ENCODE data around the gene CPNE5. TPM values are rescaled to one million over a fixed set of nuclear protein-coding genes. Genes with fewer than 3 reads are reported as not detected.

CPNE5 gene
- polyA plus RNA-seq, 4 donors = 2.0 to 10.8 (median 4.1) TPM

GRCh38 chr6:36720251-36721141 lies 118.7 kb downstream of the CPNE5 start:
- Histone ChIP-seq H3K9me3 (ENCODE audit: control insufficient read depth in 2 of 2, insufficient read depth in 1 of 2, low read depth in 1 of 2, low read length in 1 of 2) (no peaks in the 10 kb centered on the region), H3K27ac (ENCODE audit: low read depth in 1 of 3, low read length in 2 of 3) (no peak overlapping the region), H3K36me3 (ENCODE audit: control insufficient read depth in 3 of 3, insufficient read depth in 2 of 3, low read depth in 1 of 3, low read length in 3 of 3) (no peaks in the 10 kb centered on the region), H3K4me1 (ENCODE audit: control insufficient read depth in 3 of 3, insufficient read depth in 2 of 3, low read depth in 1 of 3, low read length in 2 of 3) (no peaks in the 10 kb centered on the region), H3K4me3 (ENCODE audit: low read depth in 1 of 3, low read length in 3 of 3) (no peak overlapping the region), H3K27me3 (ENCODE audit: control insufficient read depth in 3 of 3, insufficient read depth in 3 of 3, low read length in 3 of 3) (no peaks in the 10 kb centered on the region)
- 87 to 90% (median 88%) methylated on average over 11 of the region's 11 CpGs for WGBS, 3 donors
- FAIRE-seq (no peak), DNase-seq (no peak)

- H3K9me3 ChIP-seq (ENCODE audit: control insufficient read depth in 2 of 2, insufficient read depth in 1 of 2, low read depth in 1 of 2, low read length in 1 of 2) = no peaks in the 10 kb centered on the region
- no peak for DNase-seq
- no peaks in the 10 kb centered on the region for H3K36me3 ChIP-seq (ENCODE audit: control insufficient read depth in 3 of 3, insufficient read depth in 2 of 3, low read depth in 1 of 3, low read length in 3 of 3)
- no peak for FAIRE-seq
- 87 to 93% (median 89%) methylated on average over 7 of the region's 7 CpGs for WGBS, 3 donors
- no peaks in the 10 kb centered on the region for H3K27me3 ChIP-seq (ENCODE audit: control insufficient read depth in 3 of 3, insufficient read depth in 3 of 3, low read length in 3 of 3)
- no peak overlapping the region for H3K4me3 ChIP-seq (ENCODE audit: low read depth in 1 of 3, low read length in 3 of 3)
- H3K4me1 ChIP-seq (ENCODE audit: control insufficient read depth in 3 of 3, insufficient read depth in 2 of 3, low read depth in 1 of 3, low read length in 2 of 3) = no peaks in the 10 kb centered on the region
- H3K27ac ChIP-seq (ENCODE audit: low read depth in 1 of 3, low read length in 2 of 3) = no peak overlapping the region
Observed at GRCh38 chr6:36719126-36719525, 120.1 kb downstream of the CPNE5 start.

GRCh38 chr6:36718560-36718959 lies 120.7 kb downstream of the CPNE5 start:
- DNase-seq = no peak
- WGBS, 3 donors = 70 to 73% (median 73%) methylated on average over 5 of the region's 5 CpGs
- Histone ChIP-seq H3K36me3 (ENCODE audit: control insufficient read depth in 3 of 3, insufficient read depth in 2 of 3, low read depth in 1 of 3, low read length in 3 of 3) (no peaks in the 10 kb centered on the region), H3K27ac (ENCODE audit: low read depth in 1 of 3, low read length in 2 of 3) (no peak overlapping the region), H3K4me3 (ENCODE audit: low read depth in 1 of 3, low read length in 3 of 3) (no peak overlapping the region), H3K4me1 (ENCODE audit: control insufficient read depth in 3 of 3, insufficient read depth in 2 of 3, low read depth in 1 of 3, low read length in 2 of 3) (no peaks in the 10 kb centered on the region), H3K27me3 (ENCODE audit: control insufficient read depth in 3 of 3, insufficient read depth in 3 of 3, low read length in 3 of 3) (no peaks in the 10 kb centered on the region), H3K9me3 (ENCODE audit: control insufficient read depth in 2 of 2, insufficient read depth in 1 of 2, low read depth in 1 of 2, low read length in 1 of 2) (no peaks in the 10 kb centered on the region)
- no peak for FAIRE-seq

GRCh38 chr6:36717871-36718540 lies 121.2 kb downstream of the CPNE5 start:
- 76 to 81% (median 81%) methylated on average over 12 of the region's 12 CpGs for whole genome bisulfite sequencing, 3 donors
- Histone ChIP-seq H3K36me3 (ENCODE audit: control insufficient read depth in 3 of 3, insufficient read depth in 2 of 3, low read depth in 1 of 3, low read length in 3 of 3) (no peaks in the 10 kb centered on the region), H3K4me1 (ENCODE audit: control insufficient read depth in 3 of 3, insufficient read depth in 2 of 3, low read depth in 1 of 3, low read length in 2 of 3) (no peaks in the 10 kb centered on the region), H3K9me3 (ENCODE audit: control insufficient read depth in 2 of 2, insufficient read depth in 1 of 2, low read depth in 1 of 2, low read length in 1 of 2) (no peaks in the 10 kb centered on the region), H3K27me3 (ENCODE audit: control insufficient read depth in 3 of 3, insufficient read depth in 3 of 3, low read length in 3 of 3) (no peaks in the 10 kb centered on the region), H3K27ac (ENCODE audit: low read depth in 1 of 3, low read length in 2 of 3) (no peak overlapping the region), H3K4me3 (ENCODE audit: low read depth in 1 of 3, low read length in 3 of 3) (no peak overlapping the region)
- FAIRE-seq (no peak), DNase-seq (no peak)

- H3K36me3 ChIP-seq (ENCODE audit: control insufficient read depth in 3 of 3, insufficient read depth in 2 of 3, low read depth in 1 of 3, low read length in 3 of 3) = no peaks in the 10 kb centered on the region
- H3K4me1 ChIP-seq (ENCODE audit: control insufficient read depth in 3 of 3, insufficient read depth in 2 of 3, low read depth in 1 of 3, low read length in 2 of 3) = no peaks in the 10 kb centered on the region
- FAIRE-seq (no peak), DNase-seq (no peak)
- 69 to 79% (median 77%) methylated on average over 13 of the region's 13 CpGs for WGBS, 3 donors
- no peak overlapping the region for H3K4me3 ChIP-seq (ENCODE audit: low read depth in 1 of 3, low read length in 3 of 3)
- H3K9me3 ChIP-seq (ENCODE audit: control insufficient read depth in 2 of 2, insufficient read depth in 1 of 2, low read depth in 1 of 2, low read length in 1 of 2) = no peaks in the 10 kb centered on the region
- no peaks in the 10 kb centered on the region for H3K27me3 ChIP-seq (ENCODE audit: control insufficient read depth in 3 of 3, insufficient read depth in 3 of 3, low read length in 3 of 3)
- H3K27ac ChIP-seq (ENCODE audit: low read depth in 1 of 3, low read length in 2 of 3) = no peak overlapping the region
Observed at GRCh38 chr6:36717231-36717825, 121.9 kb downstream of the CPNE5 start.

- no peak for FAIRE-seq
- DNase-seq = peak in 1 of 2 donors; percentile 66
Observed at GRCh38 chr6:36716476-36717093, 122.7 kb downstream of the CPNE5 start.

GRCh38 chr6:36715469-36715868 lies 123.8 kb downstream of the CPNE5 start:
- WGBS, 3 donors = 87 to 91% (median 87%) methylated on average over 7 of the region's 7 CpGs
- Histone ChIP-seq H3K4me3 (ENCODE audit: low read depth in 1 of 3, low read length in 3 of 3) (no peak overlapping the region), H3K27me3 (ENCODE audit: control insufficient read depth in 3 of 3, insufficient read depth in 3 of 3, low read length in 3 of 3) (no peaks in the 10 kb centered on the region), H3K36me3 (ENCODE audit: control insufficient read depth in 3 of 3, insufficient read depth in 2 of 3, low read depth in 1 of 3, low read length in 3 of 3) (no peaks in the 10 kb centered on the region), H3K27ac (ENCODE audit: low read depth in 1 of 3, low read length in 2 of 3) (no peak overlapping the region), H3K4me1 (ENCODE audit: control insufficient read depth in 3 of 3, insufficient read depth in 2 of 3, low read depth in 1 of 3, low read length in 2 of 3) (no peaks in the 10 kb centered on the region), H3K9me3 (ENCODE audit: control insufficient read depth in 2 of 2, insufficient read depth in 1 of 2, low read depth in 1 of 2, low read length in 1 of 2) (no peaks in the 10 kb centered on the region)
- no peak for FAIRE-seq
- DNase-seq = no peak

More at GRCh38 chr6:36716476-36717093, 122.7 kb downstream of the CPNE5 start:
- no peaks in the 10 kb centered on the region for H3K27me3 ChIP-seq (ENCODE audit: control insufficient read depth in 3 of 3, insufficient read depth in 3 of 3, low read length in 3 of 3)
- no peak overlapping the region for H3K4me3 ChIP-seq (ENCODE audit: low read depth in 1 of 3, low read length in 3 of 3)
- H3K9me3 ChIP-seq (ENCODE audit: control insufficient read depth in 2 of 2, insufficient read depth in 1 of 2, low read depth in 1 of 2, low read length in 1 of 2) = no peaks in the 10 kb centered on the region
- WGBS, 3 donors = 43 to 71% (median 57%) methylated on average over 8 of the region's 8 CpGs
- H3K36me3 ChIP-seq (ENCODE audit: control insufficient read depth in 3 of 3, insufficient read depth in 2 of 3, low read depth in 1 of 3, low read length in 3 of 3) = no peaks in the 10 kb centered on the region
- no peaks in the 10 kb centered on the region for H3K4me1 ChIP-seq (ENCODE audit: control insufficient read depth in 3 of 3, insufficient read depth in 2 of 3, low read depth in 1 of 3, low read length in 2 of 3)
- H3K27ac ChIP-seq (ENCODE audit: low read depth in 1 of 3, low read length in 2 of 3) = no peak overlapping the region

- no peaks in the 10 kb centered on the region for H3K9me3 ChIP-seq (ENCODE audit: control insufficient read depth in 2 of 2, insufficient read depth in 1 of 2, low read depth in 1 of 2, low read length in 1 of 2)
- H3K4me1 ChIP-seq (ENCODE audit: control insufficient read depth in 3 of 3, insufficient read depth in 2 of 3, low read depth in 1 of 3, low read length in 2 of 3) = no peaks in the 10 kb centered on the region
Observed at GRCh38 chr6:36714511-36714910, 124.7 kb downstream of the CPNE5 start.

More at GRCh38 chr6:36714511-36714910, 124.7 kb downstream of the CPNE5 start:
- FAIRE-seq (no peak), DNase-seq (no peak)
- H3K27ac ChIP-seq (ENCODE audit: low read depth in 1 of 3, low read length in 2 of 3) = no peak overlapping the region
- no peak overlapping the region for H3K4me3 ChIP-seq (ENCODE audit: low read depth in 1 of 3, low read length in 3 of 3)
- H3K36me3 ChIP-seq (ENCODE audit: control insufficient read depth in 3 of 3, insufficient read depth in 2 of 3, low read depth in 1 of 3, low read length in 3 of 3) = no peaks in the 10 kb centered on the region
- no peaks in the 10 kb centered on the region for H3K27me3 ChIP-seq (ENCODE audit: control insufficient read depth in 3 of 3, insufficient read depth in 3 of 3, low read length in 3 of 3)
- WGBS, 3 donors = 84 to 88% (median 86%) methylated on average over 10 of the region's 10 CpGs

Data from small intestine (tissue), 7 donors.